Astrocyte of the cerebellum (primary cell): ENCODE measurements around the gene CPTP.

ENCODE experiments used
- DNase-seq: peaks from one replicate; pipeline ENCODE4 v3.0.0-alpha.2; 2011; ENCODE audit warnings: low read depth
- H3K4me3 ChIP-seq: 2 replicates; pipeline ENCODE4 v1.5.1; 2011; ENCODE audit warnings: mild to moderate bottlenecking, low read depth, low read length, moderate library complexity
- in situ Hi-C: cut with HindIII; loops from 2 replicates; pipeline ENCODE4 v1.10.0; 2017; ENCODE audit warnings: low sequenced_read_pairs
- TF ChIP-seq, protein P1 (sequence below): IDR thresholded peaks from 2 replicates; pipeline ENCODE4 v1.5.1; 2012; ENCODE audit warnings: low read length, low read depth, moderate library complexity, mild to moderate bottlenecking; ENCODE audit errors: missing control alignments

Gene CPTP

GRCh38 chr1:1377540-1378205 lies 53.1 kb downstream of the CPTP start:
- in situ Hi-C loops, result no loop called here
- TF ChIP-seq, protein P1, sequence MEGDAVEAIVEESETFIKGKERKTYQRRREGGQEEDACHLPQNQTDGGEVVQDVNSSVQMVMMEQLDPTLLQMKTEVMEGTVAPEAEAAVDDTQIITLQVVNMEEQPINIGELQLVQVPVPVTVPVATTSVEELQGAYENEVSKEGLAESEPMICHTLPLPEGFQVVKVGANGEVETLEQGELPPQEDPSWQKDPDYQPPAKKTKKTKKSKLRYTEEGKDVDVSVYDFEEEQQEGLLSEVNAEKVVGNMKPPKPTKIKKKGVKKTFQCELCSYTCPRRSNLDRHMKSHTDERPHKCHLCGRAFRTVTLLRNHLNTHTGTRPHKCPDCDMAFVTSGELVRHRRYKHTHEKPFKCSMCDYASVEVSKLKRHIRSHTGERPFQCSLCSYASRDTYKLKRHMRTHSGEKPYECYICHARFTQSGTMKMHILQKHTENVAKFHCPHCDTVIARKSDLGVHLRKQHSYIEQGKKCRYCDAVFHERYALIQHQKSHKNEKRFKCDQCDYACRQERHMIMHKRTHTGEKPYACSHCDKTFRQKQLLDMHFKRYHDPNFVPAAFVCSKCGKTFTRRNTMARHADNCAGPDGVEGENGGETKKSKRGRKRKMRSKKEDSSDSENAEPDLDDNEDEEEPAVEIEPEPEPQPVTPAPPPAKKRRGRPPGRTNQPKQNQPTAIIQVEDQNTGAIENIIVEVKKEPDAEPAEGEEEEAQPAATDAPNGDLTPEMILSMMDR, result no peak
- DNase-seq, result no peak
- H3K4me3 ChIP-seq, result no peak overlapping the region
